K562 (cell line): ENCODE measurements around the gene FOSL1. TPM values are rescaled to one million over a fixed set of nuclear protein-coding genes. Genes with fewer than 3 reads are reported as not detected.

Source experiments
- CEBPG ChIP-seq, 3 experiments: fragments of 200-800 bp in 1 of 3; sonication (Bioruptor generic) in 1 of 3; sonication (generic) in 1 of 3; formaldehyde crosslinking in 1 of 3; IDR thresholded peaks in 2 of 3; conservative IDR thresholded peaks in 1 of 3; 2 replicates each; pipeline versions ENCODE4 v1.6.1 to v1.8.0; 2016 to 2022; ENCODE audit warnings: missing compliant biosample characterization in 2 of 3, missing genetic modification characterization in 2 of 3, mild to moderate bottlenecking in 1 of 3, missing genetic modification reagents in 1 of 3
- CREB1 ChIP-seq, 2 experiments: sonication (generic) in 1 of 2; formaldehyde crosslinking in 1 of 2; IDR thresholded peaks; 2 replicates each; pipeline versions ENCODE4 v1.6.1 to v1.8.0; 2012 to 2022; ENCODE audit warnings: inconsistent platforms in 1 of 2, mild to moderate bottlenecking in 1 of 2, missing genetic modification reagents in 1 of 2, moderate library complexity in 1 of 2
- CSDE1 ChIP-seq, 2 experiments: fragments of 450-650 bp; IDR thresholded peaks; 2 replicates each; pipeline ENCODE4 v1.6.1; 2016; ENCODE audit warnings: mild to moderate bottlenecking in 1 of 2
- ESRRA ChIP-seq: fragments of 450-650 bp; IDR thresholded peaks from 2 replicates; pipeline ENCODE4 v1.6.1; 2014; ENCODE audit warnings: low read depth, mild to moderate bottlenecking, moderate library complexity, borderline replicate concordance
- ETV1 ChIP-seq: fragments of 450-650 bp; conservative IDR thresholded peaks from 2 replicates; pipeline ENCODE4 v1.6.1; 2016; ENCODE audit warnings: missing genetic modification characterization, control low read depth, low read depth, missing compliant biosample characterization
- FOXM1 ChIP-seq, 2 experiments: fragments of 450-650 bp in 1 of 2; sonication (generic) in 1 of 2; formaldehyde crosslinking in 1 of 2; IDR thresholded peaks; 2 replicates each; pipeline versions ENCODE4 v1.6.1 to v1.9.0; 2017 to 2022; ENCODE audit warnings: low read depth in 2 of 2, mild to moderate bottlenecking in 2 of 2, missing genetic modification reagents in 1 of 2, moderate library complexity in 1 of 2
- GTF2F1 ChIP-seq: IDR thresholded peaks from 2 replicates; pipeline ENCODE4 v1.6.1; 2011; ENCODE audit warnings: low read depth, low read length, improper control_type of control experiment
- HCFC1 ChIP-seq: IDR thresholded peaks from 2 replicates; pipeline ENCODE4 v1.6.1; 2012; ENCODE audit warnings: low read depth, low read length, improper control_type of control experiment
- KAT8 ChIP-seq: fragments of 450-650 bp; IDR thresholded peaks from 2 replicates; pipeline ENCODE4 v1.6.1; 2016; ENCODE audit warnings: low read depth, mild to moderate bottlenecking
- KDM1A ChIP-seq, 2 experiments: fragments of 450-650 bp; IDR thresholded peaks; 2 replicates each; pipeline ENCODE4 v1.6.1; 2016; ENCODE audit warnings: mild to moderate bottlenecking in 2 of 2
- NFE2L1 ChIP-seq: fragments of 450-650 bp; IDR thresholded peaks from 2 replicates; pipeline ENCODE4 v1.6.1; 2016; ENCODE audit warnings: missing genetic modification characterization, low read depth, mild to moderate bottlenecking, missing compliant biosample characterization, moderate library complexity, borderline replicate concordance
- RNF2 ChIP-seq: sonication (generic); IDR thresholded peaks from 2 replicates; pipeline ENCODE4 v1.6.1; 2016
- SREBF2 ChIP-seq: sonication (generic); formaldehyde crosslinking; IDR thresholded peaks from 2 replicates; pipeline ENCODE4 v1.4.0; 2020; ENCODE audit warnings: mild to moderate bottlenecking, missing genetic modification reagents
- ZNF408 ChIP-seq: fragments of 250-450 bp; sonication (Bioruptor Pico); IDR thresholded peaks from 2 replicates; pipeline ENCODE4 v1.4.0; 2020; ENCODE audit warnings: low read depth, mild to moderate bottlenecking, moderate library complexity
- ZNF707 ChIP-seq: fragments of 250-450 bp; sonication (Bioruptor Pico); conservative IDR thresholded peaks from 2 replicates; pipeline ENCODE4 v1.8.0; 2022; ENCODE audit warnings: inconsistent platforms, mild to moderate bottlenecking, moderate library complexity
- polyA plus RNA-seq, 8 experiments: library from polyadenylated mRNA; depleted of rRNA in 4 of 8; stranded (reverse) in 5 of 8; unstranded in 3 of 8; fragments of >200 nt; fragmentation: Nextera tagmentation in 2 of 8; fragmentation: Illumina TruSeq in 1 of 8; extraction: Ambion mirVana in 2 of 8; extraction: Trizol in 1 of 8; gene quantifications; 2 replicates each; pipeline versions ENCODE4 v1.2.1 to v1.2.3, GENCODE V29; 2011 to 2014; ENCODE audit warnings: inconsistent platforms in 1 of 8, missing spikeins in 1 of 8
- total RNA-seq, 7 experiments: library from RNA; depleted of rRNA in 6 of 7; stranded (reverse); fragments of >200 nt in 6 of 7; fragmentation: Illumina TruSeq in 2 of 7; extraction: Trizol in 2 of 7; gene quantifications; 2 replicates each; pipeline versions ENCODE4 v1.2.1 to v1.2.3, GENCODE V29; 2011 to 2021; ENCODE audit warnings: low replicate concordance in 1 of 7
- TF ChIP-seq, protein P1 (sequence below): fragments of 450-650 bp; IDR thresholded peaks from 2 replicates; pipeline ENCODE4 v1.6.1; 2018; ENCODE audit not compliant: partially characterized antibody
- TF ChIP-seq, protein P2 (sequence below), 2 experiments: IDR thresholded peaks; 2 replicates each; pipeline ENCODE4 v1.6.1; 2012; ENCODE audit warnings: improper control_type of control experiment in 2 of 2, low read depth in 2 of 2, low read length in 2 of 2, borderline replicate concordance in 1 of 2
- TF ChIP-seq, protein P3 (sequence below): fragments of 450-650 bp; IDR thresholded peaks from 2 replicates; pipeline ENCODE4 v1.6.1; 2017; ENCODE audit warnings: antibody characterized with exemption

Gene FOSL1
- total and polyA plus RNA-seq, 9 of the 15 experiments (the other 6 are each of a cell fraction or from before 2014, with no cell fraction given) = 3.5 to 39.6 (median 10.0) TPM

- TF ChIP-seq NFE2L1 (tag) = no peak
- TF ChIP-seq KDM1A (IDR thresholded peaks at IDR 0.05) = peak in 1 of 2 experiments; percentile 58; a peak in 3 of 4 replicates
- TF ChIP-seq, protein P1, sequence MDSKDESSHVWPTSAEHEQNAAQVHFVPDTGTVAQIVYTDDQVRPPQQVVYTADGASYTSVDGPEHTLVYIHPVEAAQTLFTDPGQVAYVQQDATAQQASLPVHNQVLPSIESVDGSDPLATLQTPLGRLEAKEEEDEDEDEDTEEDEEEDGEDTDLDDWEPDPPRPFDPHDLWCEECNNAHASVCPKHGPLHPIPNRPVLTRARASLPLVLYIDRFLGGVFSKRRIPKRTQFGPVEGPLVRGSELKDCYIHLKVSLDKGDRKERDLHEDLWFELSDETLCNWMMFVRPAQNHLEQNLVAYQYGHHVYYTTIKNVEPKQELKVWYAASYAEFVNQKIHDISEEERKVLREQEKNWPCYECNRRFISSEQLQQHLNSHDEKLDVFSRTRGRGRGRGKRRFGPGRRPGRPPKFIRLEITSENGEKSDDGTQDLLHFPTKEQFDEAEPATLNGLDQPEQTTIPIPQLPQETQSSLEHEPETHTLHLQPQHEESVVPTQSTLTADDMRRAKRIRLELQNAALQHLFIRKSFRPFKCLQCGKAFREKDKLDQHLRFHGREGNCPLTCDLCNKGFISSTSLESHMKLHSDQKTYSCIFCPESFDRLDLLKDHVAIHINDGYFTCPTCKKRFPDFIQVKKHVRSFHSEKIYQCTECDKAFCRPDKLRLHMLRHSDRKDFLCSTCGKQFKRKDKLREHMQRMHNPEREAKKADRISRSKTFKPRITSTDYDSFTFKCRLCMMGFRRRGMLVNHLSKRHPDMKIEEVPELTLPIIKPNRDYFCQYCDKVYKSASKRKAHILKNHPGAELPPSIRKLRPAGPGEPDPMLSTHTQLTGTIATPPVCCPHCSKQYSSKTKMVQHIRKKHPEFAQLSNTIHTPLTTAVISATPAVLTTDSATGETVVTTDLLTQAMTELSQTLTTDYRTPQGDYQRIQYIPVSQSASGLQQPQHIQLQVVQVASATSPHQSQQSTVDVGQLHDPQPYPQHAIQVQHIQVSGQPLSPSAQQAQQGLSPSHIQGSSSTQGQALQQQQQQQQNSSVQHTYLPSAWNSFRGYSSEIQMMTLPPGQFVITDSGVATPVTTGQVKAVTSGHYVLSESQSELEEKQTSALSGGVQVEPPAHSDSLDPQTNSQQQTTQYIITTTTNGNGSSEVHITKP = peak; percentile 70
- TF ChIP-seq ZNF408 (CRISPR knock-in tag) = no peak
- TF ChIP-seq HCFC1 = peak; percentile 79
- peak; percentile 91 for TF ChIP-seq CREB1 (IDR thresholded peaks at IDR 0.05)
- TF ChIP-seq CREB1 (CRISPR knock-in tag; IDR thresholded peaks at IDR 0.05) = peak; percentile 94
- no peak for TF ChIP-seq CEBPG (CRISPR knock-in tag; IDR thresholded peaks at IDR 0.05)
- no peak for TF ChIP-seq CEBPG (tag; conservative IDR thresholded peaks at IDR 0.05 in 1 of 2, IDR thresholded peaks at IDR 0.05 in 1 of 2)
- TF ChIP-seq, protein P2, sequence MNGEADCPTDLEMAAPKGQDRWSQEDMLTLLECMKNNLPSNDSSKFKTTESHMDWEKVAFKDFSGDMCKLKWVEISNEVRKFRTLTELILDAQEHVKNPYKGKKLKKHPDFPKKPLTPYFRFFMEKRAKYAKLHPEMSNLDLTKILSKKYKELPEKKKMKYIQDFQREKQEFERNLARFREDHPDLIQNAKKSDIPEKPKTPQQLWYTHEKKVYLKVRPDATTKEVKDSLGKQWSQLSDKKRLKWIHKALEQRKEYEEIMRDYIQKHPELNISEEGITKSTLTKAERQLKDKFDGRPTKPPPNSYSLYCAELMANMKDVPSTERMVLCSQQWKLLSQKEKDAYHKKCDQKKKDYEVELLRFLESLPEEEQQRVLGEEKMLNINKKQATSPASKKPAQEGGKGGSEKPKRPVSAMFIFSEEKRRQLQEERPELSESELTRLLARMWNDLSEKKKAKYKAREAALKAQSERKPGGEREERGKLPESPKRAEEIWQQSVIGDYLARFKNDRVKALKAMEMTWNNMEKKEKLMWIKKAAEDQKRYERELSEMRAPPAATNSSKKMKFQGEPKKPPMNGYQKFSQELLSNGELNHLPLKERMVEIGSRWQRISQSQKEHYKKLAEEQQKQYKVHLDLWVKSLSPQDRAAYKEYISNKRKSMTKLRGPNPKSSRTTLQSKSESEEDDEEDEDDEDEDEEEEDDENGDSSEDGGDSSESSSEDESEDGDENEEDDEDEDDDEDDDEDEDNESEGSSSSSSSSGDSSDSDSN (IDR thresholded peaks at IDR 0.05; ENCODE audit: borderline replicate concordance in 1 of 2, low read depth in 2 of 2, low read length in 2 of 2) = no peak
- no peak for TF ChIP-seq SREBF2 (CRISPR knock-in tag)
- TF ChIP-seq ESRRA = peak; percentile 78; the same call in 1 of the 2 replicates
- TF ChIP-seq, protein P3, sequence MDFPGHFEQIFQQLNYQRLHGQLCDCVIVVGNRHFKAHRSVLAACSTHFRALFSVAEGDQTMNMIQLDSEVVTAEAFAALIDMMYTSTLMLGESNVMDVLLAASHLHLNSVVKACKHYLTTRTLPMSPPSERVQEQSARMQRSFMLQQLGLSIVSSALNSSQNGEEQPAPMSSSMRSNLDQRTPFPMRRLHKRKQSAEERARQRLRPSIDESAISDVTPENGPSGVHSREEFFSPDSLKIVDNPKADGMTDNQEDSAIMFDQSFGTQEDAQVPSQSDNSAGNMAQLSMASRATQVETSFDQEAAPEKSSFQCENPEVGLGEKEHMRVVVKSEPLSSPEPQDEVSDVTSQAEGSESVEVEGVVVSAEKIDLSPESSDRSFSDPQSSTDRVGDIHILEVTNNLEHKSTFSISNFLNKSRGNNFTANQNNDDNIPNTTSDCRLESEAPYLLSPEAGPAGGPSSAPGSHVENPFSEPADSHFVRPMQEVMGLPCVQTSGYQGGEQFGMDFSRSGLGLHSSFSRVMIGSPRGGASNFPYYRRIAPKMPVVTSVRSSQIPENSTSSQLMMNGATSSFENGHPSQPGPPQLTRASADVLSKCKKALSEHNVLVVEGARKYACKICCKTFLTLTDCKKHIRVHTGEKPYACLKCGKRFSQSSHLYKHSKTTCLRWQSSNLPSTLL = no peak
- TF ChIP-seq ETV1 (tag) = peak; percentile 96
- TF ChIP-seq RNF2 = no peak; the same call in none of the 2 replicates
- no peak for TF ChIP-seq KAT8
- no peak for TF ChIP-seq CSDE1 (IDR thresholded peaks at IDR 0.05)
- no peak for TF ChIP-seq ZNF707
- no peak for TF ChIP-seq FOXM1 (IDR thresholded peaks at IDR 0.05; ENCODE audit: low read depth)
- TF ChIP-seq FOXM1 (CRISPR knock-in tag; IDR thresholded peaks at IDR 0.05; ENCODE audit: low read depth) = no peak
- TF ChIP-seq GTF2F1 = no peak; the same call in 1 of the 2 replicates
Measured at GRCh38 chr11:65888163-65888814, 11.9 kb downstream of the FOSL1 start, which contains the start of gene FIBP (continued).
